K562 (cell line): ENCODE data around the gene SH3RF1. TPM values are rescaled to one million over a fixed set of nuclear protein-coding genes. Genes with fewer than 3 reads are reported as not detected.

ENCODE experiments used
- ATAC-seq: fragments of 200-7000 bp; cut with Tn5 transposase; 3 replicates; pipeline ENCODE4 v1.9.1; 2020; ENCODE audit warnings: moderate library complexity
- BruUV-seq: library from RNA; stranded (reverse); fragments of 400-500 nt; replicated peaks from 2 replicates; lab custom pipeline; 2021; lab: Mats Ljungman, UMichigan
- CTCF ChIA-PET: fragments of 300-600 bp; formaldehyde crosslinking; extraction: SDS; loops from one replicate; lab custom pipeline; 2021; ENCODE audit warnings: low intra/inter-chr PET ratio; lab: Yijun Ruan, JAX
- POLR2A ChIA-PET: fragments of 300-600, 350-650 bp; sonication (Branson Sonifier 250); formaldehyde crosslinking; extraction: SDS; loops from one replicate; lab custom pipeline; 2021; ENCODE audit warnings: antibody characterized with exemption, inconsistent platforms; lab: Yijun Ruan, JAX
- DNase-seq, 4 experiments: peaks; one replicate each; pipeline versions ENCODE4 v3.0.0 to v3.0.0-alpha.2; 2011 to 2018; ENCODE audit warnings: low spot score in 3 of 4, mixed read lengths in 3 of 4; ENCODE audit errors: extremely low read depth in 1 of 4
- FAIRE-seq: peaks from 2 replicates; lab custom pipeline; 2011; peaks lifted over from hg19 to GRCh38; lab: Jason Lieb, UNC
- H2AFZ ChIP-seq: 2 replicates; pipeline ENCODE4 v1.6.0; 2011; ENCODE audit warnings: low read depth, low read length, control low read depth, inconsistent platforms
- H3K27ac ChIP-seq: fragments of 200-600 bp; 3 replicates; pipeline ENCODE4 v1.8.0; 2011; ENCODE audit warnings: low read depth, mild to moderate bottlenecking, control low read depth, inconsistent platforms, low read length, moderate library complexity, mixed read lengths; ENCODE audit errors: extremely low read depth
- H3K27me3 ChIP-seq, 2 experiments: fragments of 300-600 bp in 1 of 2; 2 replicates in 1 of 2; 3 replicates in 1 of 2; pipeline versions ENCODE4 v1.6.0 to v1.8.0; 2011; ENCODE audit warnings: inconsistent platforms in 2 of 2, low read length in 2 of 2, mild to moderate bottlenecking in 1 of 2, mixed read lengths in 1 of 2, moderate library complexity in 1 of 2; ENCODE audit not compliant: control insufficient read depth in 2 of 2, insufficient read depth in 2 of 2
- H3K36me3 ChIP-seq: fragments of 300-600 bp; 3 replicates; pipeline ENCODE4 v1.8.0; 2011; ENCODE audit warnings: mild to moderate bottlenecking, low read length, inconsistent platforms; ENCODE audit not compliant: control insufficient read depth, insufficient read depth
- H3K4me1 ChIP-seq, 2 experiments: fragments of 200-600 bp in 1 of 2; replicated peaks in 1 of 2; 2 replicates in 1 of 2; 3 replicates in 1 of 2; pipeline versions ENCODE4 v1.5.1 to v1.8.0; 2011; ENCODE audit warnings: inconsistent platforms in 2 of 2, low read length in 2 of 2, mild to moderate bottlenecking in 1 of 2, mixed read lengths in 1 of 2, moderate library complexity in 1 of 2; ENCODE audit not compliant: control insufficient read depth in 2 of 2, insufficient read depth in 2 of 2
- H3K4me2 ChIP-seq: 2 replicates; pipeline ENCODE4 v1.6.1; 2011; ENCODE audit warnings: low read length, control low read depth, inconsistent platforms, mixed read lengths; ENCODE audit not compliant: insufficient read depth
- H3K4me3 ChIP-seq: fragments of 200-600 bp; sonication (generic), shearing (Covaris generic); 2 replicates; pipeline ENCODE4 v1.5.1; 2016; ENCODE audit warnings: control low read depth, inconsistent platforms
- H3K79me2 ChIP-seq: fragments of 200-600 bp; 3 replicates; pipeline ENCODE4 v1.8.0; 2011; ENCODE audit warnings: low read length, inconsistent platforms; ENCODE audit not compliant: control insufficient read depth, insufficient read depth
- H3K9ac ChIP-seq, 2 experiments: 2 replicates each; pipeline versions ENCODE4 v1.6.0 to v1.6.1; 2011; ENCODE audit warnings: low read depth in 2 of 2, low read length in 2 of 2, control low read depth in 1 of 2, inconsistent platforms in 1 of 2, mild to moderate bottlenecking in 1 of 2, mixed read lengths in 1 of 2; ENCODE audit not compliant: insufficient read depth in 1 of 2
- H3K9me1 ChIP-seq: one replicate; pipeline ENCODE4 v1.6.0; 2011; ENCODE audit warnings: inconsistent platforms, mild to moderate bottlenecking, low read length, moderate library complexity; ENCODE audit not compliant: control insufficient read depth, insufficient read depth
- H3K9me3 ChIP-seq: replicated peaks from 2 replicates; pipeline ENCODE4 v1.5.1; 2011; ENCODE audit warnings: low read depth, low read length, inconsistent platforms; ENCODE audit not compliant: control insufficient read depth, insufficient read depth
- H4K20me1 ChIP-seq: replicated peaks from 2 replicates; pipeline ENCODE4 v1.6.1; 2011; ENCODE audit warnings: low read length, inconsistent platforms, mixed read lengths; ENCODE audit not compliant: control insufficient read depth, insufficient read depth
- ETV5 ChIP-seq: sonication (generic); formaldehyde crosslinking; IDR thresholded peaks from 2 replicates; pipeline ENCODE4 v1.4.0; 2020; ENCODE audit warnings: low read depth, mild to moderate bottlenecking, missing genetic modification reagents
- GABPB2 ChIP-seq: fragments of 250-450 bp; sonication (Bioruptor Pico); conservative IDR thresholded peaks from 2 replicates; pipeline ENCODE4 v1.5.1; 2021; ENCODE audit warnings: mild to moderate bottlenecking
- GTF2E2 ChIP-seq: fragments of 200-800 bp; sonication (Bioruptor generic); IDR thresholded peaks from 2 replicates; pipeline ENCODE4 v1.6.1; 2016; ENCODE audit warnings: missing genetic modification characterization, missing compliant biosample characterization
- HDGF ChIP-seq: fragments of 450-650 bp; IDR thresholded peaks from 2 replicates; pipeline ENCODE4 v1.6.1; 2016
- MYC ChIP-seq, 2 experiments: fragments of 250-450 bp in 1 of 2; sonication (Bioruptor Pico) in 1 of 2; IDR thresholded peaks; 2 replicates each; pipeline versions ENCODE4 v1.5.1 to v1.6.1; 2012 to 2021; ENCODE audit warnings: low read depth in 2 of 2, borderline replicate concordance in 1 of 2, improper control_type of control experiment in 1 of 2, low read length in 1 of 2, mild to moderate bottlenecking in 1 of 2, moderate library complexity in 1 of 2
- SNIP1 ChIP-seq: fragments of 450-650 bp; IDR thresholded peaks from 2 replicates; pipeline ENCODE4 v1.7.1; 2017; ENCODE audit warnings: low read depth, mild to moderate bottlenecking
- SRSF3 ChIP-seq: fragments of 200-400 bp; formaldehyde crosslinking; IDR thresholded peaks from 2 replicates; pipeline ENCODE4 v1.6.1; 2016; ENCODE audit warnings: mild to moderate bottlenecking, low read length, moderate library complexity; ENCODE audit not compliant: insufficient read depth
- STAT5A ChIP-seq: IDR thresholded peaks from 2 replicates; pipeline ENCODE4 v1.6.1; 2012; ENCODE audit warnings: low read length, inconsistent platforms, borderline replicate concordance
- ZNF551 ChIP-seq: fragments of 250-450 bp; sonication (Bioruptor Pico); IDR thresholded peaks from 2 replicates; pipeline ENCODE4 v1.5.0; 2021; ENCODE audit warnings: mild to moderate bottlenecking, moderate library complexity
- ZNF764 ChIP-seq: fragments of 250-450 bp; sonication (Bioruptor Pico); IDR thresholded peaks from 2 replicates; pipeline ENCODE4 v1.4.0; 2020; ENCODE audit warnings: low read depth, mild to moderate bottlenecking, moderate library complexity
- WGBS: fragments of 100-300 bp; shearing (Covaris generic); methylation state at CpG from one replicate; pipeline ENCODE4 v1.1.6; 2016; ENCODE audit warnings: low coverage, mixed read lengths; ENCODE audit not compliant: insufficient coverage; ENCODE audit errors: missing lambda C conversion rate; 5-methylcytosine and 5-hydroxymethylcytosine counted together
- in situ Hi-C: fragments of 300-500 bp; cut with MboI; formaldehyde crosslinking; loops from 4 replicates; pipeline ENCODE4 v1.15.0; 2018; ENCODE audit warnings: inconsistent platforms, mixed read lengths
- intact Hi-C: fragments of 100-400 bp; cut with micrococcal nuclease; formaldehyde crosslinking; loops from 2 replicates; pipeline ENCODE4 v1.14.2; 2022
- polyA plus RNA-seq, 8 experiments: library from polyadenylated mRNA; depleted of rRNA in 4 of 8; stranded (reverse) in 5 of 8; unstranded in 3 of 8; fragments of >200 nt; fragmentation: Nextera tagmentation in 2 of 8; fragmentation: Illumina TruSeq in 1 of 8; extraction: Ambion mirVana in 2 of 8; extraction: Trizol in 1 of 8; gene quantifications; 2 replicates each; pipeline versions ENCODE4 v1.2.1 to v1.2.3, GENCODE V29; 2011 to 2014; ENCODE audit warnings: inconsistent platforms in 1 of 8, missing spikeins in 1 of 8
- total RNA-seq, 7 experiments: library from RNA; depleted of rRNA in 6 of 7; stranded (reverse); fragments of >200 nt in 6 of 7; fragmentation: Illumina TruSeq in 2 of 7; extraction: Trizol in 2 of 7; gene quantifications; 2 replicates each; pipeline versions ENCODE4 v1.2.1 to v1.2.3, GENCODE V29; 2011 to 2021; ENCODE audit warnings: low replicate concordance in 1 of 7
- TF ChIP-seq, protein P1 (sequence below): sonication (generic); formaldehyde crosslinking; IDR thresholded peaks from 2 replicates; pipeline ENCODE4 v1.8.0; 2022; ENCODE audit warnings: missing genetic modification reagents, mild to moderate bottlenecking, borderline replicate concordance
- TF ChIP-seq, protein P2 (sequence below): fragments of 450-650 bp; formaldehyde crosslinking; IDR thresholded peaks from 2 replicates; pipeline ENCODE4 v1.4.0; 2020; ENCODE audit warnings: mild to moderate bottlenecking

The SH3RF1 gene
- total and polyA plus RNA-seq, 9 of the 15 experiments (the other 6 are each of a cell fraction or from before 2014, with no cell fraction given): 0.04 to 0.16 (median 0.11) TPM; not detected in 6

DNA sequence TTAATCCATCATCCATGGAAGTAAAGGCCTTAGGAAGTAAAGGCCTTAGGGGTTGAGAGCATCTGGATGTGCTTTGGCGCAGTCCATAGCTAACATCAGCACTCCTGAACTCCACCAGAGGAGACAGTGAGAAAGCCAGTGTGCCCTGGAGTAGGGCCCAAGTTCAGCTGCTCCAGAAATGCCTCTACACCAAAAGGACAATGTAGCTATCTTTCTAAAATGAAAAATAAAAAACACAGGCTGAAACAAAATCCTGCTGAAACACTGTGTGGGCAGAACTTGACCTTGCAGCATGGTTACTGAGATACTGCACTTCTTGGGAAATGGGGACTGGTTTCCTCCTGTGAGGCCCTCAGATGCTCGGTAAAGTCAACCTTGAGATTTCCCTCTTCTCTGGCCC, 29.3 kb downstream of the SH3RF1 start:
- intact Hi-C loops (no loop called here), in situ Hi-C loops (no loop called here)
- no peaks in the 10 kb centered on the region for H4K20me1 ChIP-seq
- no peak for ATAC-seq
- H3K9me1 ChIP-seq: no peaks in the 10 kb centered on the region
- H3K9ac ChIP-seq: no peak overlapping the region
- H3K27me3 ChIP-seq: no peaks in the 10 kb centered on the region
- H2AFZ ChIP-seq: no peak overlapping the region
- no peak overlapping the region for H3K4me3 ChIP-seq
- no TSS peak for BruUV-seq
- H3K9me3 ChIP-seq: no peaks in the 10 kb centered on the region
- ChIA-PET POLR2A (interaction anchor here (0.6 kb wide), 1 partner anchor 169 kb away, joined by 3 read pairs; no protein-coding TSS in a partner anchor), CTCF (no interaction called here)
- H3K4me1 ChIP-seq: no peaks in the 10 kb centered on the region
- DNase-seq: no peak
- 0% methylated on average over 2 of the region's 2 CpGs for WGBS
- no peaks in the 10 kb centered on the region for H3K79me2 ChIP-seq
- FAIRE-seq: no peak
- no peak for TF ChIP-seq STAT5A
- TF ChIP-seq, protein P1, sequence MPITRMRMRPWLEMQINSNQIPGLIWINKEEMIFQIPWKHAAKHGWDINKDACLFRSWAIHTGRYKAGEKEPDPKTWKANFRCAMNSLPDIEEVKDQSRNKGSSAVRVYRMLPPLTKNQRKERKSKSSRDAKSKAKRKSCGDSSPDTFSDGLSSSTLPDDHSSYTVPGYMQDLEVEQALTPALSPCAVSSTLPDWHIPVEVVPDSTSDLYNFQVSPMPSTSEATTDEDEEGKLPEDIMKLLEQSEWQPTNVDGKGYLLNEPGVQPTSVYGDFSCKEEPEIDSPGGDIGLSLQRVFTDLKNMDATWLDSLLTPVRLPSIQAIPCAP (CRISPR knock-in tag): no peak
- TF ChIP-seq SNIP1: no peak
- TF ChIP-seq ETV5 (CRISPR knock-in tag): no peak
- TF ChIP-seq, protein P2, sequence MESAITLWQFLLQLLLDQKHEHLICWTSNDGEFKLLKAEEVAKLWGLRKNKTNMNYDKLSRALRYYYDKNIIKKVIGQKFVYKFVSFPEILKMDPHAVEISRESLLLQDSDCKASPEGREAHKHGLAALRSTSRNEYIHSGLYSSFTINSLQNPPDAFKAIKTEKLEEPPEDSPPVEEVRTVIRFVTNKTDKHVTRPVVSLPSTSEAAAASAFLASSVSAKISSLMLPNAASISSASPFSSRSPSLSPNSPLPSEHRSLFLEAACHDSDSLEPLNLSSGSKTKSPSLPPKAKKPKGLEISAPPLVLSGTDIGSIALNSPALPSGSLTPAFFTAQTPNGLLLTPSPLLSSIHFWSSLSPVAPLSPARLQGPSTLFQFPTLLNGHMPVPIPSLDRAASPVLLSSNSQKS: no peak
- no peak for TF ChIP-seq GTF2E2 (tag)
- TF ChIP-seq HDGF: no peak
- no peak for TF ChIP-seq ZNF551 (CRISPR knock-in tag)
- no peak for TF ChIP-seq SRSF3
- no peak for TF ChIP-seq MYC (IDR thresholded peaks at IDR 0.05; ENCODE audit: low read depth, low read length)
- no peak for TF ChIP-seq MYC (CRISPR knock-in tag; IDR thresholded peaks at IDR 0.05; ENCODE audit: borderline replicate concordance, low read depth)
- no peak for TF ChIP-seq GABPB2 (CRISPR knock-in tag)
- TF ChIP-seq ZNF764 (CRISPR knock-in tag): no peak
- H3K36me3 ChIP-seq: no peaks in the 10 kb centered on the region
- H3K4me2 ChIP-seq: no peak overlapping the region
- no peak overlapping the region for H3K27ac ChIP-seq
